ENCODE data around the gene POGK.
A peak's percentile ranks its signal among the peaks of the same experiment; 100 is the strongest.
"Not testable (repeated sequence)": the region's sequence is repeated elsewhere in the genome, so short reads cannot be mapped to it uniquely, and the experiment has no call there.

Gene POGK

DNA sequence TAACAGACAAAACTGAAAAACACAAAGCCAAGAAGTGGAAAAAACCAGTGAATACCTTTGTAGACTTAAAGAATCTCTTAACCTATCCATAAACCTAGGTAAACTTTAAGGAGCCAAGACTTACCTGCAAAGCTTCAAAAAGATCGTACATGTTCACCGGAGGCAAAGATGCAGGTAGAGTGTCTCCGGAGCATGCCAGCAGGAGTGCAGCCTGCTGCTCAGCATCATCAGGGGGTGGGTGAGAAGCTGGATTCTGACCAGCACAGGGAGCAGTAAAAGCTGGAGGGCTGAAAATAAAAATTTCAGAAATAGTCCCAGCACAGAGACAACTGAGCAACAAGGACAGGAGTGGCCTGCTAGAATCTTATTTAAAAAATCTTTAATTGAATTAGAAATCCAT lies 18.7 kb downstream of the POGK start:
- DNase-seq (ENCODE audit: low read depth in 2 of 2): no peak

DNA sequence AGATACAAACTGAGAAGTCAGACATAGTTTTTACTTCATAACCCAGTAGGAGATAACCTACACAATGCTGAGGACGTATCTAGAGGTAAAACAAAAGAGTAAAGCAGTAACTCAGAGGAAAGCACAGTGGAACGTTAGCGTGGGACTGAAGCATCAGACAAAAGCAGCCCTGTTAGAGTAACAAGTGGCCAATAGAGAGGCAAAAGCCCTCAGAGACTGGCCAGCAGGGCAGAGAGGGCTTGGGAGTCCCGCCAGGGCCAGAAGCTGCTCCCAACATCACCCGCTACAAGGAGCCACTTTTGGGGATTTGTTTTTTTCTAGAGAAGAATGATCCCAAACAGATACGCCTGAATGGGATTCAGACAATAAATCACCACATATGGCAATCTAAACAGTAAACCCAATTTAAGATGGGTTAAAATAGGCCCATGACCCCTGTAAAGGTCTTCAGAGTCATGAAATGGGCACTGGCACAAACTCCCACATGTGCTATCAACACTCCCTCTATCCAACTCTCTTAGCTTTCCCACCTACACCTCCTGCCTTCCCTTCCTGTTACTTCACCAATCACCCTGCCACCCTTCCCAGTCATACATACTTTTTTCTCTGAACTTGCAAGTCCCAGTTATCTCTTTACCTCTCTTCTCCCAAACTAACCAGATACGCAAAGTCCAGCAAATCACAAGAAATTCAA lies 19.6 kb downstream of the POGK start:
- no peak for DNase-seq (ENCODE audit: low read depth in 2 of 2)

DNA sequence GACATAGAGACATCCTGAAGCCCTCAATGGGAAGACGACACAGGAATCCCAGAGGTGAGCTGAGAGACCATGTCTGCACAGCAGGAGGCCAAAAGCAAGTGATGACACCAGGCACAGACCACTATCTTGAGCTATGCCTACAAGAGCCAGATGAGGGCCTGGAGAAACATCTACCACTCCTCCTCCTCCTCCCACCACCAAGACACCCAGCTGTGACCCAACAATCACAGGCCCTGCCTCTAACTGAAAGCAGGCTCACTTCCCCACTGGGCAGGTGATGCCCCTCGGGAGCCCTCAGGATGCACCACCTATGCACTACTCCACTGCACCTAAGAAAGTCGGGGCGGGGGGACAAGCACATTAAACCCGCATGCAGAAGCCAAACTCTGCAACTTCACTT lies 20.3 kb downstream of the POGK start:
- no peak for DNase-seq (ENCODE audit: low read depth in 2 of 2)

DNA sequence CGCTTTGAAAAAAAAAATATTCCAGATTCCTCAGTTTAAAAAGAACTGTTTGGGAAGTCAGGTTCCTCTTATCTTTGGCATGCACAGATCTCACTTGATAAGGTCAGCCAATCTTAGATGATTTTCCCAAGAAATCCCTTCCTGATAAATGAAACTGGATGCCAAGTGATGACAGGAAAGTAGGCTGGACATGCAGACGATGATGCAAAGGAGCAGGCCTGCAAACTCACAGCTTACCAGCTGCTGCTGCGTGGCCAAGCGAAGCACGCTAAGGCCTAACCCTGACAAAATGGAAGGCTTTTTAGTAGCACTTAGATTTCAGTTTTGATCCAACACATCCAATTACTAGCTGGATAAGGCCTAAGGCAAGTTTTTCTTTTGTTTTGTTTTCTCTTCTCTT lies 26.7 kb downstream of the POGK start:
- no peak for DNase-seq (ENCODE audit: low read depth in 2 of 2)

DNA sequence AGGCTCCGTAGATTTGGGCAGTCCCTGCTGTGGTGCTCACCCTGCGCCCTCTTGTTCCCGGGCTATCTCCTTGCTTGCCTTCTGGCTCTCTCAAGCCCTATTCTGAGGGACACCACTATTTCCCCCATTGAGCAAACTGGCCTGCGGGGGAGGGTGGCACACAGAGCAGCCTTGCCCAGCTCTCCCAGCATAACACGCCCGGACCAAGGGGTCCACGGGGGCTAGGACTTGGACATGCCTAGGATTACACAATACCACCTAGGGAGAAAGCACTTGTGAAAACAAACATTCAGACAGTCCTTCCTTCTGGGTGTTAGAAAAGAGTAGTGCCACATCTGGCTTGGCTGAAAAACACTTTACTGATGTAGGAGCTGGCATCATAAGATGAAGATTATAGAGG lies 29.4 kb downstream of the POGK start:
- DNase-seq (ENCODE audit: low read depth in 2 of 2): no peak

DNA sequence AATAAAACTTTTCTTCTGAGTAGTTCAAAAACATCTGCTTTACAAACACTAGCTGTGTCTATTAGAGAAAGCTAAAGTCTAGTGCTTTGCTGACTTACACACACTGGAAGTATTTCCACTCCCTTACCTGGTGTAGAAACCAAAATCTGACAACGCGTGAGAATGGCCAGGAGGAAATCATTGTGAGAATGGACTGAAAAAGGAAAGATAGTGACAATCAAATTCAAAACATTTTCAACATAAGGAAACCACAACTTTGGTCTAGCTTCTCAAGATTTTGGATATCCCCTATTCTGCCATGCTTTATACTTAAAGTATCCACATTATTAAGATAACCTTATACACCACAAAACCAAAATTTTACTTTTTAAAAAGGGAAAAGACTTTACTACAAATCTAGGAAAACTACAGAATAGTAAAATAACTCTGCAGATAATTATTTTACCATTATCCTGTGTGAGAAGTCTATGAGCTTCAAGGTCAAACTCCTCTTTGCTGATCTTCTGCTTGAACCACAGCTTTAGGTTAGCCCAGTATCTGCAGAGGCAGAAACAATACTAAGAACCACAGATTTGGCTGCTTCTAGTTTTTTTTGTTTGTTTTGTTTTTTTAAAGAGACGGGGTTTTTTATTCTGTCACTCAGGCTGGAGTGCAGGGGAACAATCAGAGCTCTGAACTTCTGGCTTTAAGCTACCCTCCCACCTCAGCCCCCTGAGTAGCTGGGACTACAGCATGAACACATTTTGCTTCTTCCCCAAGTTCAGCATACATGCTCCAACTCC lies 30.2 kb downstream of the POGK start:
- DNase-seq (ENCODE audit: low read depth in 2 of 2): no peak

DNA sequence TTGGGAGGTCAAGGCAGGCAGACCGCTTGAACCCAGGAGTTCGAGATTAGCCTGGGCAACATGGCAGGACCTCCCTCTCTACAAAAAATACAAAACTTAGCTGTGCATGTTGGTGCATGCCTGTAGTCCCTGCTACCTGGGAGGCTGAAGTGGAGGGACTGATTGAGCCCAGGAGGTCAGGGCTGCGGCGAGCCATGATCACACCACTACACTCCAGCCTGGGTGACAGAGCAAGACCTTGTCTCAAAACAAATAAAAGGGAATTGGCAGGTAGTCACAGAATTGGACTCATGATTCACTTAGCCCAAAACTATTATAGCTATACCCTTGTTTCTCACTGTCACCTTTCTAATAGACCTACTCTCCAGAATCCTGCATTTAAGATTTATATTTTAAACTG lies 31.3 kb downstream of the POGK start:
- DNase-seq (ENCODE audit: low read depth in 2 of 2): no peak

DNA sequence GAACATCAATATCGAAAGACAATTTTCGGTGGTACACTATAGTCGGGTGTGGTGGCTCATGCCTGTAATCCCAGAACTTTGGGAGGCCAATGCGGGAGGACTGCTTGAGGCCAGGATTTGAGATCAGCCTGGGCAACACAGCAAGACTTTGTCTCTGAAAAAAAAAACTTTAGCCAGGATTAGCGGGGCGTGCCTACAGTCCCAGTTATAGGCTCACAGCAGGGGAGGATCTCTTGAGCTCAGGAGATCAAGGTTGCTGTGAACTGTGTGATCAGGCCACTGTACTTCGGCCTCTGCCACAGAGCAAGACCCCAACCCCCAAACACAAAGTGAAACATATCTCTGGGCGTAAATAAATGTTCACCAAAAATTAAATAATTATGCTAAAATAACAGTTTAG lies 35.2 kb downstream of the POGK start:
- no peak for DNase-seq (ENCODE audit: low read depth in 2 of 2)

DNA sequence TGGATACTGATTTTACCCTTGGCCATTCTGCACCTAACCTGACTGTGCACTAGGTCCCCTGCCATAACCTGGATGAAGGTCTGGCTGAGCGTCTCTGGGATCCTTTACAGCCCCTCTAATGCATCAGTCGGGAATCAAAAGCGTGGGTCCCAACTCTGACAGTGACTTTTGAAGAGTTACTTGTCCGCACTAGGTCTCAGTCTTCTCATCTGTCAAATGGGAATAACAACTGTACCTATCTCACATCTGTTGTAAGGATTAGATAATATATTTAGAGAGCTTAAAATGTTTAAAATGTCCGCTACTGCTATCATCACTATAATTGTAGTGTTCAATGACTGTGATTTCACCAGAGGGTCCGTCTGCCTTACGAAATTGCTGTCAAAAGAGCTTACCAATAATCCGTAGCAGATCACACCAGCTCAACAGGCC lies 36.0 kb downstream of the POGK start:
- DNase-seq (ENCODE audit: low read depth in 2 of 2): no peak

DNA sequence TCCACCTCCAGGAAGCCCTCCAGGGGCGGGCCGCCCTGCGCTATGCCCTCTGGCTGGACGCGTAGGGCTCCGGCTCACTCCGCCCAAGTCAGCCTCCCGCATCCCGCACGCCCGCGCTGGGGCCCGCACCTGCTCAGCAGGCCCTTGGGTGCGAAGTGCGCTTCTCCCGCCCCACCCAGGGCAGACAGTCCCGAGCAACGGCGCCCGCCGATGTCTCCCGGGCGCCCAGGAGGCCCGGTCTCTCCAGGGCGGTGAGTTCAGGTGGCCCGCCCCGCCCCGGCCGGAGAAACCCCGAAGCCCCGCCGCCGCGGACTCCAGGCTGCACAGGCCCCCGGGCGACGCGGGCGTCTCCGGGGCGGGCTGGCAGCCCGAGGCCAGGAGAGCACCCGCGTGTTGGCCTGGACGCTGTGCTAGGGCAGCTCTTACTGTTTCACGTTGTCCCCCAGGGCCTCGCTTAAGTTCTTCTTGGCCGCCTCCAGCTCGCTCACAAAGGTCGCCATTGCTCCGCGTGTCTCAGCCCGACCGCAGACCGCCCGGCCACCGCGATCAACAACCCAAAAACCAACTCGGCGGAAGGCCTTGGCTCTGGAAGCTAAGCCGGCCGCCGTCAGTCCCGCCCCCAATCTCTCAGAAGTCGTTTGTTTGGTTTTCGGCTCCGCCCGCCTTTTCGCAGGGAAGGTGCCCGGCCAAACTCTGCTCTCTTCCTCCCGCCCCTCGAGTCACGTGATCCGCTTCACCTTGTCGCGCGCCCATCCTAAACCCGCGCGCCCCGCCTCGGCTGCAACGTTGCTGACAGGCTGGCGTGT lies 36.7 kb downstream of the POGK start, which contains the start of gene TADA1:
Gene TADA1 (minus strand): TSS at position 531 of the 806 bp plus-strand sequence. CDS start 31 bp downstream, at position 500.
- peak; percentile 96 to 97 for DNase-seq (ENCODE audit: low read depth in 2 of 2)

DNA sequence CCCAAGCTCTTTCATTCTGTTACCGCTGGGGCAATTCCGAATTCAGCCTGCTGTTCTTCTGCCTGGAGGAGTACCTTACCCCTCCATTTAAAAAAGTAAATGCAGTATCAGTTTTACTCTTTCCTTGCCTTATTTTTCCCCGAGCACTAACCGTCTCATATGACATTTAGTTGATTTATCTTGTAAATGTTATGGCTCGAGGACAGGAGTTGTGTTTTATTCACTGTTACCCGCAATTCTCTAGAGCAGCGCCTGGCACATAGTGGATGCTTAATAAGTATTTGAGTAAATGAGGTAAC lies 37.2 kb downstream of the POGK start:
- no peak for DNase-seq (ENCODE audit: low read depth in 2 of 2)

DNA sequence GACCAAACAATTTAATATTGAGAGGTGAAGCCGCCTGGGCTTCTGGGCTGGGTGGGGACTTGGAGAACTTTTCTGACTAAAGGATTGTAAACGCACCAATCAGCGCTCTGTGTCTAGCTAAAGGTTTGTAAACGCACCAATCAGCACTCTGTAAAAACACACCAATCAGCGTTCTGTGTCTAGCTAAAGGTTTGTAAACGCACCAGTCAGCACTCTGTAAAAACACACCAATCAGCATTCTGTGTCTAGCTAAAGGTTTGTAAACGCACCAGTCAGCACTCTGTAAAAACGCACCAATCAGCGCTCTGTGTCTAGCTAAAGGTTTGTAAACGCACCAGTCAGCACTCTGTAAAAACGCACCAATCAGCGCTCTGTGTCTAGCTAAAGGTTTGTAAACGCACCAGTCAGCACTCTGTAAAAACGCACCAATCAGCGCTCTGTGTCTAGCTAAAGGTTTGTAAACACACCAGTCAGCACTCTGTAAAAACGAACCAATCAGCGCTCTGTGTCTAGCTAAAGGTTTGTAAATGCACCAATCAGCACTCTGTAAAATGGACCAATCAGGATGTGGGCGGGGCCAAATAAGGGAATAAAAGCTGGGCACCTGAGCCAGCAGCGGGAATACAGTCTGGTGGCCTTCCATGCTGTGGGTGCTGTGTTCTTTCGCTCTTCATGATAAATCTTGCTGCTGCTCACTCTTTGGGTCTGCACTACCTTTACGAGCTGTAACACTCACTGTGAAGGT lies 39.1 kb downstream of the POGK start:
- not testable (repeated sequence) for DNase-seq (ENCODE audit: low read depth in 2 of 2)

DNA sequence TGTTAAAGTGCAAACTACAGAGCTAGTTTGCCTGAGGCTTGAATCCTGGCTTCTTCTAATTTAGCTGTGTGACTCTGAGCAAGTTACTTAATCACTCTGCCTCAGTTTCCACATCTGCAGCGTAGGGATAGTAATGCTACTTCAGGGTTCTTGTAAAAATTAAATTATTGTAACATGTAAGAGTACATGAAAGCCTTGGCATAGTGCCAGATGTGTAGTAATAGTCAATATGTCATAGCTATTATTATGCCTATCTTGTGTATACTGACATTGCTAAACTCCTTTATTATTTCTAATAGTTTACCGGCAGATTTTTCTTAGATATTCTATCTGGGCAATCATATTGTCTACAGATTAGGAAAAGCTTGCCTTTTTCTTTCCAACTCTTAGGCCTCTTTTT lies 43.6 kb downstream of the POGK start:
- DNase-seq (ENCODE audit: low read depth in 2 of 2): no peak

DNA sequence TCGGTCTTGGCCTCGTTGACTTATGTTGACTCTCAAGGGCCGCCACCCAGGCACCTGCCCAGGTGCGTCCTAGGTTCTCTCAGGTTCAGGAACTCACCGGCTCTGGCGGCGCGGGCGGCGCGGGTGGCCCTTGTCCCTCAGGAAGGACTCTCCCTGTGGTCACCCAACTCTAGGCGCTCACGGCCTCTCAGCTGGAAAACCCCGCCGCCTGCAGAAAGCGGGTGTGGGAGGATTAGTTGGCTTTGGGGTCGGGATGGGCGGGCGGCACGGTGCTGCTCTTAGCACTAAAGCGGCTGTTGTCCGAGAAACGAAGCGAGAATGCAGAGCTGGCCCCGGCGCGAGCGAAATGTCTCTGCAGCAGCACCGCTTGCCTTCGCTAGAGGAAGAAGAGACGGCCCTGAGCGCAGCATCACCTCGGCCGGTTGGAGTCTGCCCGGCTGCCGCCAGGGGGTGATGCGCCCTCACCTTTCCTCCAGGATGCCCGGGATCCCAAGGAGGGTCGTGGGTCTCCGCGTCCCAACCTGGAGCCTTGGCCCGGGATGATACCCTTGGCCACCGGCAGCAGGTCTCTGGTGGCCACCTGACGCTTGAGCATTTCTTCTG lies 44.9 kb downstream of the POGK start:
- DNase-seq (ENCODE audit: low read depth in 2 of 2): peak; percentile 8 to 15

DNA sequence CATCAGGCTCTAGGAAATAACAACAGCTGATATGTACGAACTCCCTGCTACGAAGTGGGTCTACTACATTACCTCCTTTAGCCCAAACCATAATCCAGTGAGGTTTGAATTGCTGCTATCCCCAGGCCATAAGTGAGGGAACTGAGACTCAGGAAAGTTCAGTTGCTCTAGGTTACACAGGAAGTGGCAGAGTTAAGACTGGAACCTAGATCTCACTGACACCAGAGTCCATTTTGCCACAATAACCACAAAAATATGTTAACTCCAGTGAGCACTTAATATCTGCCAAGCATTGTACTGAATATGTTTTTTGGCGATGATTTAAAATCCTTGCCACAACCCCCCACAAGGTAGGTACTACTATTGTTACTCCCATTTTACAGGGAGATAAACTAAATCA lies 45.7 kb downstream of the POGK start:
- no peak for DNase-seq (ENCODE audit: low read depth in 2 of 2)

DNA sequence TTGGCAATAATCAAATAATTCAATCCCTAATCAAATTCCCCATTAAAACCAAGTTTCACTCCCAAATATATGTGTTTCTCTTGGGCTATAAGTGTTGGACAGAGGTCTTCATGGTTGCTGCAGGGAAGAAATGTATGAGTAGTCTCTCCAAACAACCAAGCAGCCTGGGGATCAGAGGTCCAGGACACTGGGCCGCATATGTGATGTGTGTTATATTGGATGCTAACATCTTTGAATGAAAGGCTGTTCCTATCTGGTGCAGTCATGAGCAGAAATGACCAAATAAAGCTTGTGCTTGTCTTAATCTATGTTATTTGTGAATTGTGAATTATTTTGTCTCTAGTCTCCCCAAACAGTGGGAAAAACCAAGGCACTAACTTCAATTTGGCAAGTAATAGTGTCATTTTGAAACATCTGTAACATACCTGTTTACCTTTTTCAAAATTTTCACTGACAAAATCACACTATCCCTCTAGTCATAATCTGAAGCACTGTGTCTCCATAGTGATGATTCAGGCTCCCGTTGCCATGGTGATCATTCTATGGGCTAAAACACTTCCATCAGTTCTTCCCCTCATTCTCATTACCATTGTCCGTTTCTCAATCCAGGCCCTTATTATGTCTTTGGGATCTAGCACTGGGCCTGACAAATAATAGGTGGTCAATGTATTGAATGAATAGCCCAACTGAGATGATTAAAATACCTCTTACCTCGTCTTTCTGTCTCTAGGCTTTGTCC lies 49.3 kb downstream of the POGK start:
- DNase-seq (ENCODE audit: low read depth in 2 of 2): no peak

DNA sequence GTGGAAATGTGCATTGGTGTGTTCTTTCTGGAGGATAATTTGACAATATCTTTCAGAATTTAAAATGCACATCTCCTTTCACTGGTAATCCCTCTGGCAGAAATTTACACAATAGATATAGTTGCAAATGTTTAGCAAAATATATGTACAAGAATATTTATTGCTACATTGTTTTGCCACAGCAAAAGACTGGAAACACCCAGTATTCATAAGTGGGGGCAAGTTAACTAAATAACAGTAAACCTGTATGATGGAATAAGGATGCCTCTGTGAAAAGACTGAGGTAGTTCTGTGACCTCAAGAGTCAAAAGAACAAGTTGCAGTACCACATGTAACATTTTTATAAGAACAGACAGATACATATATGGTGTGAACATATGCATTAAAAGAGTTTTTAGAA lies 50.5 kb downstream of the POGK start:
- DNase-seq (ENCODE audit: low read depth in 2 of 2): no peak

DNA sequence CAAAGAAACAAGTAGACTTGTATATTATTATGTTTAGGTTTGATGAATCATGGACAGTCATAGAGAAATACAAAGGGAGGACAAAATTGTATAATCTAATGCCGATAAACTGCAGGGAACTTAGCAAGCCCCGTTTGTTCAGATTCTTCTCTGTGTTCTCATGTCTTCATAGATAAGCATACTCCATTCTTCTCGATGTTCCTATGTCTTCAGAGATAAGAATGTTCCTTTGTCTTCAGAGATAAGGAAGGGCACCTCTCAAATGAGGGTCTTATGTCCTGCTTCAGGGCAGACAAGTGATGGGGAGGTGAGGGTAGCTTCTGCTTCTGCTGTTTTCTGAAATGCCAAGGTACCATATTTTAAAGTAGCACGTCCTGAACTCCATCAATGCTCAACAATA lies 56.5 kb downstream of the POGK start:
- no peak for DNase-seq (ENCODE audit: low read depth in 2 of 2)

DNA sequence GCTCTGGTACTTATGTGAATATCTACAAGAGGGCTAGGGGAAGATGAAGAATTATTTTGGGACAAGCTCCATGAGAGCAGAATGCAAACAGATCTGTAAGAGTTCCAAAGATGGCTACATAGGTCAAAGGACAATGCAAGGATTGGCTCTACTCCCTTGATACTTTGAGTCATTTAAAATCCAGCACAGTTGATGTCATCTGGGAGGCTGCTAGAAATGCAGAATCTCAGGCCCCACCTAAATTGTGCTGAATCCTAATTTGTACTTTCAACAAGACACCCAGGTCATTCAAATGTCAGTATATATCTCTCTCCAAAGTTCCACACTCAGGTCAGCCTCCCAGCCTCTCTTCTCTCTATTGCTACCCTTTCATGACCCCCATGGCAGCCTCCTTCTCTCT lies 60.5 kb downstream of the POGK start:
- no peak for DNase-seq (ENCODE audit: low read depth in 2 of 2)

DNA sequence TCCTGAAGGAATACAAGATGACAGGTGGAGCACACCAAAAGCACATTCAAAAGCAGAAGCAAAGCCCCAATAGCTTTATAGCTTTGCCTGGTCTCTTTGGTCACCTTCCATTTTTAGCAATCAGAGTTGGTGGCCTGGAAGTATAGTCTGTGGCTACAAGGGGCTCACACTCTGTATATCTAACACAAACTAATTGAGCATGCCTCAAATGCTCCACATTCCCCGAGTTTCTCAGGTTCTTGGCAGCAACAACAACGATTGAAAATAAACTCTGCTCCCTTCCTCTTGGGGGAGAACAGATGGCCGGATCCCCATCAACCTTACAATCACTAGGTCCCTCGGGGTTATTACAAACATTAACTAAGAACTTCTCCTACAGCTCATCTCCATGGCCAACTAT lies 61.7 kb downstream of the POGK start:
- DNase-seq (ENCODE audit: low read depth in 2 of 2): no peak

DNA sequence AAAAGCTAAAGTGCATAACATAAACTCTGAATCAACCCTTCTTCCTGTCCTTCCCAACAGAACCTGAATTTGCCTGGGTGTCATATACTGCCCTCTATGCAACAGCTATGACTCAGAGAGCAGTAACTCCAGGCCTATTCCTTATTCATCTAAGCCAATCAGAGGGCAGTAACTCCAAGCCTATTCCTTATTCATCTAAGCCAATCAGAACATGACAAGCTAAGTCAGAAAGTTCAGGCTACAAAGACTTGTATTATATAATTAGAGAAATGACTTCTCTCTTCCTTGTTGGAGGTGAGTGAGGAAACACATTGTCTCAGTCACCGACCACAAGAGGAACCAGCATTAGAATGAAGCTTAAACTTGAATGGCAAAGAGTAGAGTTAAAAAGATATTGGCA lies 63.0 kb downstream of the POGK start:
- DNase-seq (ENCODE audit: low read depth in 2 of 2): no peak
